Measurements from ENCODE around the gene EBF3.

DNA sequence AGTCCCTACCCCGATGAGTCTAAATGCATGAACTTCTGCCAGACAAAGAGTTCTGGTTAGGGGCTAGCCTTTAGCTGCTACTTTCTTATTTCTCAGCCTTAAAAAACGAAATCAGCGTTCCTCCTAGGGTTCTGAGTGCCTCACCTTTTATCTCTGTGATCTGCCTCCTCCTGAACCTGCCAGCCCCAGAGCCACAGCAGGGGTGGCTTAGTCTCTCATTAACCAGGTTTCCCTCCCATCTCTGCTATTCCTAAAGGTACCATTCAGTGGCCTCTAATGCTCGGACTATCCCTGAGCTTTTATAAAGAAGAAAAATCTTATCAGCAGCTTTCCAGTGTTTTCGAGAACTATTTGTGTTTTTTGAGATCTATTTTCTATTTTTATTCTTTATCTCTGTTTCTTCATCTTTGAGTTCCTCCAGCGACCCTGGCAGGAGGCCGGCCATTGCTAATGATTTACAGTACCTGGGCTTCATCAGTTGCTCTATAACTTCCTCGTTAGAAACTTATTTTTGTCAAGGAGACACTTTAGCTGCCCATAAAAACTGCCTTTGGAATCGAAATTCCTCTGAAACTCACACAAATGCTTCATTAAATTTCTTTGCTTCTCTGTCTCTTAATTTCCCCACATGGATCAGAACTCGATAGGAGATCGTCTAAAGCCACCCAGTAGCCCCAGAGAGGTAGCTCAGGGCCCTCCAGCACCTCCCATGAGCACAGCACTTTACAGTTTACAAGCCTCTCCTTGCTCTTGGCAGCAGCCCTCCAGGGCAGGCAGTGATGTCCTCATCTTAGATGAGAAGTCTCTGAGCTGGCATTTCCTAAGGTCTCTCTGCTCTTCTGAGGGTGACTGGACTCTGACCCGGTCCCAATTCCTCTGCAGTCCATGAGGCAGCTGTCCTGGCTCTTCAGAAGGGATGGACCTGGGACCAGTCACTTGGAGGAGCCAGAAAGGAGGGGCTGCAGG is 149.1 kb downstream of the EBF3 start:
- no peak for TF ChIP-seq EZH2 (IDR thresholded peaks at IDR 0.05)
- TF ChIP-seq POLR2AphosphoS5 (IDR thresholded peaks at IDR 0.05; ENCODE audit: borderline replicate concordance, low read depth, low read length): no peak
- TF ChIP-seq FOXP2 (optimal IDR thresholded peaks at IDR 0.05; ENCODE audit: control extremely low read depth, extremely low read length, insufficient read depth): no peak
